ENCODE results near the gene IQCK.

IQCK gene

GRCh38 chr16:19722269-19722952 is 4.3 kb downstream of the IQCK start:
- DNase-seq: no peak

DNA sequence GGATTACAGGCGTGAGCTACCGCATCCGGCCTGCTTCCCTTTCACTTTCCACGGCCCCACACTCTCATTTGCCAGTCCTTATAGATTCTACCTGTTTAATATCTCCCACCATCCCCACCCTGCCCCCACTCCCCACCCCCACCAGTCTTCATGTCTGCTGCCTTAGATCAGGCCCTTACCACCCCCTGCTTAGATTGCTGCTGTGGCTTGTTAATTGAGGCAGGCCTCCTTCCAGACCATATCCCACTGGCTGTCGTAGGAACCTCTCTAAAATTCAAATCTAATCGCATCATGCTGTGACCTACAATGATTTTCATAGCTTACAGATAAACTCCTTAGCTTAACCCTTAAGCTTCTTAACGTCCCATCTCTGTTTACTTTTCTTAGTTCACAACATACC is 4.9 kb downstream of the IQCK start:
- DNase-seq: no peak

DNA sequence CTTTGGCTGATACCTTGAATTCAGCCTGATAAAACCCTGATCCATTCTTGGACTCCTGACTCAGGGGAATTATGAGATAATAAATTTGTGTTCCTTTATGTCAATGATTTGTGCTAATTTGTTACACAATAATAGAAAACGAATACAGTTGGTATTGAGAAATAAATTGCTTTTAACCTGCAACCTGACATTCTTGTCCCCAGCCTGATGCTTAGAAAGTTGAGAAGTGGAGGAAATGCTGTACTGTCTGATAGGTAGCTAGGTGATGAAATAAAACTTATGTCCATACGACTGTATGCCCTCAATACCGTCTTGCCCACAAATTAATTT is 10.5 kb downstream of the IQCK start:
- DNase-seq: no peak

DNA sequence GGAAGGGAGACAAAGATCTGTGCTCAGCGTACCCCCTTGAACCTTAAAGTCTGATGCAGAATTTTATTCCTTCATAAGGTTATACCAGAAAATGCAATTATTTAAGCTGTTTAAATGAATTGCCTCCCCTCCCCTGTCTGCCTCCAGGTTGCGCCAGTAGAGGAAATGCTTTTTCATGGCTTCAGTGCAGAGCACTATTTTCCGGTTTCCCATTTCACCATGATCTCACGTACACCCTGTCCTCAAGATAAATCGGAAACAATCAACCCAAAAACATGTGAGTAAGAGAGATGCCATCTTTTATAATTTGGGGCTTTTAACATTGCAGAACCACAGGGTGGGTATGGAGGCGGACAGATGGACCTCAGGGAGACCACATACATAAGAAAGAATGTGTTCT is 15.5 kb downstream of the IQCK start:
- DNase-seq: no peak

DNA sequence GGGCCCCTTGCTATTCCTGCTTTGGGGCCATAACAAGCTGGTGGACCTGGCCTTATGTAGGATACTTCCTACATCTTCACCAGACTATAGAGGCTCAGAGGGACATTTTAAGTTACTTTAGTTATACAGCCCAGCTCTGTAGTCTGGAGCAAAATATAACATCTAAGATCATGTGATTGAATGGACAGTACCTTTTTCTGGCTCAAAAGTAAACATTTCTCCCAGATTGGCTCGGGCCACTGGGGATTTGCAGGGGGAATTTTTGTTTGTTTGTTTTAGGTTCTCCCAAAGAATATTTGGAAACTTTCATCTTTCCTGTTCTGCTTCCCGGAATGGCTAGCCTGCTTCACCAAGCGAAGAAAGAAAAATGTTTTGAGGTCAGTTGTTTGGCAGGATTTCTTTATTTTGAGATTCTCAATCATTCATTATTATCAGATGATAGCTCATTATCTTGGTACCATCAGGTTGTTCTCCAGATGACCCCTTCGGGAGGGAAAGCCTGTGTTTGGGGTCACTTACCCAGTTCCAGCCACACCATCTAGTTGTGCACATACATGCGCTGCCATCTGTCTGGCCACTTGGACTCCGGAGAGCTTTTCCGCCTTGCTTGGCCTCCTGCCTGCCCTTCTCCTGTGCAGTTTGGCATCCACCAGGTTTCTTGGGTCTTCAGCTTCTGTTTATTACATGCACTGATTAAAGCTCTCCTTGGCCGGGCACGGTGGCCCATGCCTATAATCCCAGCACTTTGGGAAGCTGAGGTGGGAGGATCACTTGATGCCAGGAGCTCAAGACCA is 17.2 kb downstream of the IQCK start:
- no peak for DNase-seq

DNA sequence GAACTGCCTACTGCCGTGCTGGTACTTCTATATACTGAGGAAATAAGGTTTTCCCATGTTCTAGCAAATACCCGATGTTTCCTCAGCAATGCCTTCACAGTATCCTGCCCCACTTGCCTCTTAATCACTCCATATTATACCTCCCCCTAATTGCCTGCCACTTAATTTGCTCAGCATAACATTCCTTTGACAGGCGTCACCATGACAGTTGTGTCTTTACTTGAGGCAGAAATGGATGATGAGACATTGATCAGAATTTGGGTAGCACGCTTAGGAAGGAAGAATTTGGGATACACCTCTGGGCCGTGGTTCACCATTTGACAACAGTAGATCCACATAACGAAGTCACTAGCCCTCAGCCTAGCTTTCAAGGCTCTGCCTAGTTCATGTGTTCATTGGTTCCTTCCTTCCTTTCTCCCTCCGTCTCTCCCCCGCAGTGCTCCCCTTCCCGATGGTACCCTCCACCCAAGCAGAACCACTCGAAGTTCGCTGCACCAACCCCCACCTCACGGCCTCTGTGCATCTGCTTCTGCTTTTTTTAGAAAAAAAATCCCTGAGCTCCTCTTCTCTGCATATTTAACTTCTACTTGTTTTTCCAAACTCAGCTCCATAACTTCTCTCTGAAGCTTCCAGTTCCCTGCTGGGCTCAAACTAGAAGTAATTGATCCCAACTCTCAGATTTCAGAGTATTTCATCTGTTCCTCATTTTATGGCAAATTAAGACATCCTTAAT is 19.4 kb downstream of the IQCK start:
- no peak for DNase-seq

DNA sequence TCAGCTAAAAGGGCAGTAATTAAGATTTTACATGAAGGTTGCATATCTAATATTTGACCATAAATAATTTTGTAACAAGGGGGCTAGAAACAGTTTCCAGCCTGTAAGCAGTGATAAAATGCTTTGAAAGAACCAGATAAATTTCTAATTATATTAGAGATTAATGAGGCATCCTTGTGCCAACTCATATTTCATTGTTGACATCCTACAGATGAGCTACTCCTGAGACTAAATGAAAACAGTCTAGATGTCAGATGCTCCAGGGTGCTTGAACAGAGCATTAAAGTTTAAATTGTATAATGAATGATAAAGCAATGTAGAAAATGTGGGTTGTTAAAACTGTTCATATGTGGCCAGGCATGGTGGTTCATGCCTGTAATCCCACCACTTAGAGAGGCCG is 23.3 kb downstream of the IQCK start:
- no peak for DNase-seq

- DNase-seq: no peak
These were observed 25.7 kb downstream of the IQCK start for GRCh38 chr16:19743816-19744159.

DNA sequence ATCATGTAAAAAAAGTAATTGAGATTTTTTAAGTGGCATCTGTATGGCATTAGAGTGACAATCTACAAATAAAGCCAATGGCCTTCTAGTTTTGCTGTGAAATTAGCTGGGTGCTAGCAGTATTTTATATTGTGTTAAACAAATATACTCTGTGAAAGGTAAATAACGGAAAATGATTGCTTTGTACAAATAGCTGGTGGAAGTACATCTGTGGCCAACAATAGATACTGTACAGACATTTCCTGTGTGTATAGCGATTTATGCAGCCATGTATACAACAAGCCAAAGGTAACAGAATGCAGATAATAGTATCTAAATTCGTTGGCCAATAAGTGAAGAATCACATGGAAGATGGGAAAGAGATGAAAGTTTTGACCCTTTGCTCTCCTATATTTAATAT is 26.6 kb downstream of the IQCK start:
- DNase-seq: no peak

GRCh38 chr16:19745286-19746010 is 27.4 kb downstream of the IQCK start:
- DNase-seq: no peak

DNA sequence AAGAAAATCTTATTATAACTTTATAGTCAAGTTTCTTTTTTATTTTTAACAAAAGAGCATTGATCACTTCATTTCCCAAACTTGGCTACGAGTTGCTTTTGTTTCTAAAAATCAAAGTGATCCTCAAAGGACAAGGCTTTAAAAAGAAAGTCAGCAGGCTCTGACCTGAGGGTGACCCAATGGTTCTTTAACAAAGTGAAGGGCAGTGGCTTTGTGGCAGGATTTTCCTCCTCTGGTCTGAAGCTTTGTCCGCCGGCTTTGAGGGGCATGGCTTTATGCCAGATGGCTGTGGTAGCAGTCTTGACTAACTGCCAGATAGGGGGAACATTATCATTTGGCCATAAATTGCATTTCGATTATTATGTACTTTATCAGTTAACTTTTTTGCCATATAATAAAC is 28.5 kb downstream of the IQCK start:
- no peak for DNase-seq

- no peak for DNase-seq
These were observed 30.5 kb downstream of the IQCK start for GRCh38 chr16:19748389-19749168.

- DNase-seq: no peak
These were observed 31.6 kb downstream of the IQCK start for GRCh38 chr16:19749571-19750080.

DNA sequence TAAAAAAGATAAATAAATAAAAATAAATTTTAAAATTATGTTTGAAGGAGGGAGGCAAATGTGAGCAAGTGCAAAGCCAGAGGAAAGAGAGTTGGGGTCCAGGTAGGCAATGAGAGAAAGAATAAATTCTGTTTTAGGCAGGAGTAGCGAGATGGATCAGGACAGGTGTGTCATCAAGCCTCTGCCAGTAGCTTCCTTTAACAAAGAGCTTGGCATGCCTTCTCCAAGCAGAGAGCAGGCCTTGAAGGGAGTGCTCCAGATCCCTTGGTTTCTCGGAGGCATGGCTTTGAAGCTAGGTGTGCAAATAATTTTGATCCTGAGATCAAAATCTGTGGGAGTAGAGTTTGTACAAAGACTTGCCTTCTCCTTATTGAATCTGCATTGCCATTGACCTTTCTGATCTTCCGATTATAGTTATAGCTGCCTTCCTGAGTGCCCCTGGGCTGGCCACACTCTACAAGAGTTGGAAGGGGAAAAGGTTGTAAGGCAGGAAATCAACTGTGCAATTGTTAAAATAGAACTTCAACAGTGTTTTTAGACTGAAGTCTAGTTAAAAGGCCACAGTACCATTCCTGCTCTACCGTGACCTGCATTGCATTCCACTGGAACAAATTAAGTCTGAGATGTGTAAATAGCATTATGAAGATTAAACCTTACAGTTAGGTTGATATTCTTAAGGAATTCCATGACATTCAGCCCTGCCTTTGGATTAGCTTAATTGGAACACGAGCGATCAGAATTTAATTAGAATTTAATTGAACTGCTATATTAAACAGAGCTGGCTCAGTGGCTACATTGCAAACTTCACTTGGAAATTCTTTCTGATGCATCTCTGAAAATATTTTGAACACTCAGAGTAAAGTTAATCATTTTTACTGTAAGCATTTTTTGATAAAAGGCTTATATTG is 33.7 kb downstream of the IQCK start:
- DNase-seq: no peak

DNA sequence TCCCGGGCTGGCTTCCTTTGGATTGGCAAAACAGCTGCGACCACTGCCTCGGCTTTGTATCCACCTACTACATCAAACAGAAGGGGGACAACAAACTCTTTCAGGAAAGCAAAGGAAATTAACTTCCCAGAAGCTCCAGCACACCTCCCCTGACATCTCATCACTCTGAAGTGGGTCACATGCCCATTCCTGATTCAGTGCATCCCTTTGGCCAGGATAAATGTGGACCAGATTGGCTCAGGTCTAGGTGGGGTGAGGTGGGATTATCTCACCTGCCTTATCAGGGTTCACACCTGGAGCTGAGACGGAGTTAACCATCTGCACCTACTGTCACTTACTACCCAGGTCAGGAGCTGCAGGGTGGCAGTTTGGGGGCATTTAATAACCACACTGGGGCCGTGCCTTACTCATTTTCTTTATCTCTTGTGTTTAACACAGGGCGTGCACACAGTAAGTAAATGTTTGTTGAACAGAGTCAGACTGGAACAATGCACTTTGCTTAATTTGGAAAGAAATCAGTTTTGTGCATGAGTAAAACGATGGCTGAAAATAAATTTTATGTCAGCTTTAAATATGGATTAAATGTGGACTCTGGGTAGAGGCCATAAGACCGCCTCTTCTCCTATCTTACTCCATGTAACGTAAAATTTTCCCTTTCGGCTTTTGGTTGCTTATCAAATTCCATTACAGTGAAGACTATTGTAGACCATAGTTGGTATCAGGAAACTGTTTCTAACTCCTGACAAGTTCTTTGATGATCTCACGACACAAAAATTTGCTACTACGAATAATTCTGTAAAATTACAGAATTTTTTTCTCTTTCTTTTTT is 36.0 kb downstream of the IQCK start:
- DNase-seq: no peak

- no peak for DNase-seq
These were observed 36.6 kb downstream of the IQCK start for GRCh38 chr16:19754644-19755036.

GRCh38 chr16:19755268-19755667 is 37.2 kb downstream of the IQCK start:
- DNase-seq: no peak

DNA sequence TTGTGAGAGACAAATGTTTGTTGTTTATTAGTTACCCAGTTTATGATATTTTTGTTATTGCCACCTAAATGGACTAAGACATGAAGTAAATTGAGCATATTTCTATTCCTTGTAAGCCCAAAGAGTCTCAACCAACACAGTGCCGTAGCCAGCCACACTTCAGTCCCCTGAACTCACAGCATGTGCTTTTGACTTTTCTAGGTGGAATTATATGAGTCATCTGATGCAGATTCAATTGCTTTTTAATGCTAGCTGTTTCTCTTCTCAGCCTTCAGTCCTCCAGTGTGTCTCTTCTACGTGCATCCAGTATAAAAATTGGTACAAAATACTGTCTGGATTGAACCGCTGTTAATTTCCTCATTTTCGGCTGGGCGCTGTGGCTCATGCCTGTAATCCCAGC is 39.0 kb downstream of the IQCK start:
- no peak for DNase-seq

DNA sequence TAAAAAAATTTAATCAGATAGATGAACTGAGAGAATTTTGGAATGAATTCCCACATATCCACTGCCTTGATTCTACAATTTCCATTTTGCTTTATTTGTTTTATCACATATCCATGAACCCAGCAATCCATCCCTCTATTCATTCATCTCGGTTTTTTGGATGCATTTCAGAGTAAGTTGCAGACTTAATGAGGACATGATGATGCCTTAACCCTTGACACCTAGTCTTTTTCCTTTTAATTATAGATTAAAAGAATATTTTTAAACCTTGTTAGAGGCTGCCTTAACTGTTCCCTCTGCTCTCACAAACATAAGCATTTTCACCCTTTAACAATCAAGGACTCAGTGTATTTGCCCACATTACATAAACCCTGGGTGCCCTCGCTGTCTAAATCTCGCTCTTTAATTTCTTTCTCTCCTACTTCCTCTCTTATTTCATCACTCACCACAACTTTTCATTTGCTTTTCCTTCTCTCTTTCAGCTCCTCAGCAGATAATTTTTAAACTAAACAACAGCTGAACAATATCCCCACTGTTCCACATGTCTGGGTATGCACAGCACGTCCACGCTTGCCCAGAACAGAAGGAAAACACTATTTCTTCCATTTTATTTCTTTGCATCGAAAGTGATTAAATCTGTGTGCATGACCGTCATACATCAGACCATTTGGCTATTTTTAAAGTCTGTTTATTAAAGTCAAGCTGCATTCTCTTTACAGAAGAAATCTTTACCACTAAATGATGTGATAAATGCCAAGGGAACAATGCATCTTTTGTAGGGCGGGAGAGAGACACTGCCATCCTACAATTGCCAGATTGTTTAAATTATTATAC is 39.9 kb downstream of the IQCK start:
- DNase-seq: no peak

Measured in activated CD8-positive, alpha-beta memory T cell treated with anti-CD3 and anti-CD28 coated beads, Interleukin-2, amount 50 U/mL, for 48 hours (primary cell).